H1 (cell line): Measurements from ENCODE around the gene PRRT1B. TPM values are rescaled to one million over a fixed set of nuclear protein-coding genes. Genes with fewer than 3 reads are reported as not detected.

ENCODE experiments used
- CTCF ChIA-PET: fragments of 300-600 bp; sonication (Branson Sonifier 250); formaldehyde crosslinking; loops from one replicate; lab custom pipeline; 2021; ENCODE audit not compliant: partially characterized antibody; lab: Charles Lee
- POLR2A ChIA-PET: fragments of 300-600 bp; sonication (Branson Sonifier 250); formaldehyde crosslinking; loops from one replicate; lab custom pipeline; 2021; ENCODE audit warnings: inconsistent platforms; ENCODE audit not compliant: partially characterized antibody; lab: Charles Lee
- DNase-seq, 2 experiments: peaks; one replicate each; pipeline versions ENCODE4 v3.0.0 to v3.0.0-alpha.2; 2010 to 2022; ENCODE audit warnings: low spot score in 2 of 2, low read depth in 1 of 2, mixed read lengths in 1 of 2
- FAIRE-seq: peaks from 2 replicates; lab custom pipeline; 2011; peaks lifted over from hg19 to GRCh38; lab: Jason Lieb, UNC
- H2AFZ ChIP-seq: 2 replicates; pipeline ENCODE4 v1.8.1; 2012; ENCODE audit warnings: low read length, inconsistent platforms
- H2AK5ac ChIP-seq: 2 replicates; pipeline ENCODE4 v1.6.1; 2013; ENCODE audit warnings: low read depth, low read length
- H2BK120ac ChIP-seq: replicated peaks from 2 replicates; pipeline ENCODE3; 2013; ENCODE audit warnings: low read depth, low read length, inconsistent platforms
- H2BK12ac ChIP-seq: 2 replicates; pipeline ENCODE4 v1.6.1; 2013; ENCODE audit warnings: low read depth, low read length
- H2BK15ac ChIP-seq: 2 replicates; pipeline ENCODE4 v1.6.1; 2013; ENCODE audit warnings: low read length
- H2BK20ac ChIP-seq: 2 replicates; pipeline ENCODE4 v1.6.1; 2013; ENCODE audit warnings: low read length
- H2BK5ac ChIP-seq: 2 replicates; pipeline ENCODE4 v1.6.1; 2013; ENCODE audit warnings: low read depth, low read length
- H3K14ac ChIP-seq: 2 replicates; pipeline ENCODE4 v1.6.1; 2013; ENCODE audit warnings: inconsistent platforms; ENCODE audit not compliant: insufficient read length
- H3K18ac ChIP-seq: 2 replicates; pipeline ENCODE4 v1.6.1; 2013; ENCODE audit warnings: low read length; ENCODE audit errors: extremely low read depth
- H3K23ac ChIP-seq: 2 replicates; pipeline ENCODE4 v1.6.1; 2013; ENCODE audit warnings: inconsistent platforms; ENCODE audit not compliant: insufficient read length
- H3K23me2 ChIP-seq: 2 replicates; pipeline ENCODE4 v1.6.1; 2013; ENCODE audit warnings: low read depth, low read length
- H3K27ac ChIP-seq: 2 replicates; pipeline ENCODE4 v1.6.1; 2011; ENCODE audit warnings: low read depth, low read length, inconsistent platforms
- H3K27me3 ChIP-seq, 4 experiments: replicated peaks in 1 of 4; 1 replicate in 1 of 4; 2 replicates in 3 of 4; pipeline versions ENCODE4 v1.6.1 to v1.8.1; 2011 to 2013; ENCODE audit warnings: low read length in 3 of 4, mild to moderate bottlenecking in 3 of 4, inconsistent platforms in 2 of 4, mixed read lengths in 2 of 4, moderate library complexity in 1 of 4; ENCODE audit not compliant: control insufficient read depth in 3 of 4, insufficient read depth in 3 of 4; ENCODE audit errors: extremely low read depth in 1 of 4
- H3K36me3 ChIP-seq, 4 experiments: 2 replicates each; pipeline versions ENCODE4 v1.6.1 to v1.8.1; 2011 to 2013; ENCODE audit warnings: mild to moderate bottlenecking in 4 of 4, low read length in 3 of 4, moderate library complexity in 2 of 4, control low read depth in 1 of 4, inconsistent platforms in 1 of 4; ENCODE audit not compliant: insufficient read depth in 4 of 4, control insufficient read depth in 2 of 4
- H3K4ac ChIP-seq: replicated peaks from 2 replicates; pipeline ENCODE3; 2013; ENCODE audit warnings: low read length, low read depth, mixed read lengths, inconsistent platforms; ENCODE audit not compliant: insufficient read length
- H3K4me1 ChIP-seq, 4 experiments: replicated peaks in 1 of 4; 1 replicate in 1 of 4; 2 replicates in 3 of 4; pipeline versions ENCODE4 v1.6.1 to v1.8.1; 2011 to 2013; ENCODE audit warnings: low read length in 3 of 4, inconsistent platforms in 2 of 4, mixed read lengths in 1 of 4; ENCODE audit not compliant: insufficient read depth in 4 of 4, control insufficient read depth in 3 of 4
- H3K4me2 ChIP-seq, 2 experiments: 2 replicates each; pipeline versions ENCODE4 v1.6.1 to v1.8.1; 2011 to 2013; ENCODE audit warnings: low read depth in 2 of 2, low read length in 2 of 2, control low read depth in 1 of 2, inconsistent platforms in 1 of 2, mild to moderate bottlenecking in 1 of 2; ENCODE audit not compliant: insufficient read depth in 1 of 2
- H3K4me3 ChIP-seq, 4 experiments: fragments of 200-600, 300-600 bp in 1 of 4; sonication (generic), shearing (Covaris generic), sonication (Bioruptor Twin) in 1 of 4; 2 replicates each; pipeline versions ENCODE4 v1.5.1 to v1.8.1; 2011 to 2016; ENCODE audit warnings: low read length in 4 of 4, low read depth in 3 of 4, control low read depth in 2 of 4, inconsistent platforms in 2 of 4, mild to moderate bottlenecking in 2 of 4, mixed read lengths in 1 of 4, moderate library complexity in 1 of 4; ENCODE audit not compliant: insufficient read depth in 2 of 4; ENCODE audit errors: extremely low read depth in 1 of 4
- H3K56ac ChIP-seq: replicated peaks from 2 replicates; pipeline ENCODE3; 2013; ENCODE audit warnings: low read depth, mild to moderate bottlenecking, mixed read lengths, low read length, inconsistent platforms; ENCODE audit not compliant: insufficient read length
- H3K79me1 ChIP-seq: 2 replicates; pipeline ENCODE4 v1.6.1; 2013; ENCODE audit warnings: low read depth, low read length, control low read depth
- H3K79me2 ChIP-seq, 2 experiments: 2 replicates each; pipeline versions ENCODE4 v1.6.1 to v1.8.1; 2012 to 2013; ENCODE audit warnings: low read length in 2 of 2, mild to moderate bottlenecking in 2 of 2, inconsistent platforms in 1 of 2; ENCODE audit not compliant: insufficient read depth in 2 of 2, control insufficient read depth in 1 of 2
- H3K9ac ChIP-seq, 4 experiments: replicated peaks in 1 of 4; 1 replicate in 1 of 4; 2 replicates in 3 of 4; pipeline versions ENCODE4 v1.6.1 to v1.8.1; 2011 to 2013; ENCODE audit warnings: low read depth in 3 of 4, low read length in 3 of 4, control low read depth in 2 of 4, mild to moderate bottlenecking in 2 of 4, moderate library complexity in 2 of 4, inconsistent platforms in 1 of 4; ENCODE audit errors: extremely low read depth in 1 of 4
- H3K9me3 ChIP-seq, 2 experiments: 2 replicates each; pipeline versions ENCODE4 v1.6.1 to v1.8.1; 2012 to 2013; ENCODE audit warnings: mild to moderate bottlenecking in 2 of 2, moderate library complexity in 2 of 2, control low read depth in 1 of 2, inconsistent platforms in 1 of 2, low read depth in 1 of 2, low read length in 1 of 2, mixed read lengths in 1 of 2; ENCODE audit not compliant: insufficient read depth in 2 of 2
- H4K20me1 ChIP-seq, 2 experiments: replicated peaks in 1 of 2; 2 replicates each; pipeline versions ENCODE3 to v1.8.1; 2011 to 2013; ENCODE audit warnings: inconsistent platforms in 2 of 2, low read length in 2 of 2, mild to moderate bottlenecking in 1 of 2; ENCODE audit not compliant: insufficient read depth in 2 of 2, control insufficient read depth in 1 of 2
- H4K5ac ChIP-seq: 2 replicates; pipeline ENCODE4 v1.6.1; 2013; ENCODE audit warnings: low read length, low read depth, mixed read lengths, inconsistent platforms; ENCODE audit not compliant: insufficient read length
- H4K8ac ChIP-seq: 2 replicates; pipeline ENCODE4 v1.8.0; 2013; ENCODE audit warnings: mild to moderate bottlenecking, moderate library complexity, low read length, inconsistent platforms; ENCODE audit not compliant: insufficient read depth; ENCODE audit errors: extremely low read depth
- H4K91ac ChIP-seq: replicated peaks from 2 replicates; pipeline ENCODE3; 2013; ENCODE audit warnings: low read length, mixed read lengths, inconsistent platforms; ENCODE audit not compliant: insufficient read length
- CBX8 ChIP-seq: fragments of 300-800, 300-1000 bp; sonication (generic); IDR thresholded peaks from 2 replicates; pipeline ENCODE4 v1.7.1; 2016; ENCODE audit warnings: low read depth, low read length, borderline replicate concordance
- CEBPB ChIP-seq: IDR thresholded peaks from 2 replicates; pipeline ENCODE4 v1.6.1; 2012; ENCODE audit warnings: low read depth, low read length
- CHD2 ChIP-seq: IDR thresholded peaks from 2 replicates; pipeline ENCODE4 v1.6.1; 2012; ENCODE audit warnings: low read length, improper control_type of control experiment
- JUND ChIP-seq: IDR thresholded peaks from 2 replicates; pipeline ENCODE4 v1.6.1; 2011; ENCODE audit warnings: mild to moderate bottlenecking, improper control_type of control experiment, low read length
- KDM4A ChIP-seq: IDR thresholded peaks from one replicate; pipeline ENCODE4 v1.7.1; 2012; ENCODE audit warnings: low read depth, mild to moderate bottlenecking, moderate library complexity, low read length, inconsistent platforms; ENCODE audit not compliant: severe bottlenecking
- MAFK ChIP-seq: IDR thresholded peaks from 2 replicates; pipeline ENCODE4 v1.6.1; 2012; ENCODE audit warnings: low read depth, mild to moderate bottlenecking, improper control_type of control experiment, low read length
- POLR2AphosphoS5 ChIP-seq: IDR thresholded peaks from 2 replicates; pipeline ENCODE4 v1.6.1; 2011; ENCODE audit warnings: low read depth, low read length
- SIN3A ChIP-seq, 2 experiments: IDR thresholded peaks in 1 of 2; conservative IDR thresholded peaks in 1 of 2; 2 replicates each; pipeline ENCODE4 v1.6.1; 2011 to 2012; ENCODE audit warnings: low read length in 2 of 2, improper control_type of control experiment in 1 of 2, low read depth in 1 of 2, mild to moderate bottlenecking in 1 of 2
- SIX5 ChIP-seq: IDR thresholded peaks from 2 replicates; pipeline ENCODE4 v1.6.1; 2011; ENCODE audit warnings: mild to moderate bottlenecking, low read depth, low read length
- WGBS, 2 experiments: shearing (Covaris generic) in 1 of 2; methylation state at CpG; one replicate each; pipeline versions ENCODE4 v1.1.6 to v1.1.7; 2013 to 2015; ENCODE audit warnings: low lambda C conversion rate in 2 of 2, mixed read lengths in 2 of 2, inconsistent platforms in 1 of 2, low coverage in 1 of 2, missing lambda C conversion rate in 1 of 2; ENCODE audit not compliant: insufficient replicate concordance in 2 of 2, insufficient coverage in 1 of 2, insufficient read length in 1 of 2; ENCODE audit errors: extremely low coverage in 1 of 2, missing lambda C conversion rate in 1 of 2; 5-methylcytosine and 5-hydroxymethylcytosine counted together
- polyA plus RNA-seq, 7 experiments: library from polyadenylated mRNA; depleted of rRNA in 3 of 7; stranded (reverse) in 5 of 7; unstranded in 2 of 7; fragments of >200 nt in 5 of 7; fragments of 200-250 nt in 2 of 7; gene quantifications; 1 replicate in 5 of 7; 2 replicates in 1 of 7; 4 replicates in 1 of 7; pipeline versions ENCODE4 v1.2.1 to v1.2.3, GENCODE V29; 2011 to 2013; ENCODE audit warnings: missing spikeins in 2 of 7, mixed read lengths in 2 of 7
- total RNA-seq: library from RNA; stranded (reverse); fragmentation: NEBNext Ultra II Directional; extraction: Animal tissue kit (Norgen Biotek cat#: 25700); gene quantifications from 2 replicates; pipeline ENCODE4 v1.2.1, GENCODE V29; 2021

The PRRT1B gene
- total and polyA plus RNA-seq, 2 of the 8 experiments (the other 6 are each of a cell fraction or from before 2014, with no cell fraction given): 0.30 to 1.2 TPM

DNA sequence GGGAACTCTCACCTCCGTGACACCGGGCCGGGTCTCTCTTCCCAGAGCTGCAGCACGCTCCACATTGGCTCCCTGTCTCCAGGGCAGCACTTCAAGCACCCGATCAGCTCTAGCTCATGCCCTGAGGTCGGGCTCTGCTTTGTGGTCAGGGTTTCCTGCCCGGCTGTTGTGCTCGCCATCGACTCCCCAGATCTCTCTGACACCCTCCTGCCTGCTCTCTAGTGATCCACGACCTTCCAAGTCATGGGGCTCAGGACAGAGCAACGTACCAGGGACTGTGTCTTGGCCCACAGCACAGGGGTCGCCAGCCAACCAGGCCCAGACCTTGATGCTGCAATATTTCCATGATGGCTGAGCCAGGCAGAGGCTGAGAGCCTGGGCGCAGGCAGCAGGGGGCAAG is 45.1 kb downstream of the PRRT1B start:
- no peak for FAIRE-seq
- H3K79me1 ChIP-seq: no peaks in the 10 kb centered on the region

More for the DNA sequence above, 45.1 kb downstream of the PRRT1B start:
- no peak overlapping the region for H2BK120ac ChIP-seq
- no peak overlapping the region for H2AK5ac ChIP-seq
- no peak overlapping the region for H2BK12ac ChIP-seq
- H3K56ac ChIP-seq: no peak overlapping the region
- no peaks in the 10 kb centered on the region for H3K9me3 ChIP-seq
- H4K5ac ChIP-seq: no peak overlapping the region
- H2BK5ac ChIP-seq: no peak overlapping the region
- no peak overlapping the region for H2AFZ ChIP-seq
- H3K79me2 ChIP-seq: no peaks in the 10 kb centered on the region
- H3K4me2 ChIP-seq: no peak overlapping the region
- H3K36me3 ChIP-seq: no peaks in the 10 kb centered on the region; a peak in 4 of 8 replicates
- no peak overlapping the region for H3K14ac ChIP-seq
- H3K18ac ChIP-seq: no peak overlapping the region
- no peak for DNase-seq
- H3K23me2 ChIP-seq: no peaks in the 10 kb centered on the region
- peak overlapping the region in 1 of 4 experiments; percentile 17; a peak in 2 of 7 replicates for H3K9ac ChIP-seq
- H3K4ac ChIP-seq: no peak overlapping the region
- ChIA-PET POLR2A (interaction anchor here (0.6 kb wide), 1 partner anchor 32 kb away, joined by 3 read pairs; no protein-coding TSS in a partner anchor), CTCF (interaction anchor here (1.3 to 5.8 kb wide), 8 partner anchors 12 to 152 kb away, joined by 3 to 82 read pairs (median 5); partner anchors contain the start of gene RAPGEF1)
- H4K91ac ChIP-seq: no peak overlapping the region
- H2BK20ac ChIP-seq: no peak overlapping the region
- no peak overlapping the region; the same call in 1 of the 2 replicates for H2BK15ac ChIP-seq
- no peak overlapping the region for H3K23ac ChIP-seq
- H3K27me3 ChIP-seq: no peaks in the 10 kb centered on the region
- peaks cover 0 to 4% of the 10 kb centered on the region in 2 experiments for H4K20me1 ChIP-seq
- no peak overlapping the region for H3K4me3 ChIP-seq
- no peak overlapping the region for H3K27ac ChIP-seq
- no peak overlapping the region; the same call in 1 of the 2 replicates for H4K8ac ChIP-seq
- no peaks in the 10 kb centered on the region for H3K4me1 ChIP-seq
- WGBS, 2 experiments: 91% methylated on average over 13 of the region's 13 CpGs; no CpG with 5 or more reads in 1 of the 2 experiments
- no peak for TF ChIP-seq POLR2AphosphoS5
- no peak for TF ChIP-seq SIX5
- no peak for TF ChIP-seq CBX8
- no peak for TF ChIP-seq KDM4A
- TF ChIP-seq CEBPB: no peak
- TF ChIP-seq CHD2: no peak
- no peak for TF ChIP-seq SIN3A (conservative IDR thresholded peaks at IDR 0.05 in 1 of 2, IDR thresholded peaks at IDR 0.05 in 1 of 2; ENCODE audit: low read depth in 1 of 2, low read length in 2 of 2)
- no peak for TF ChIP-seq MAFK
- TF ChIP-seq JUND: no peak
